ENCODE data around the gene DNMT3A. TPM values are rescaled to one million over a fixed set of nuclear protein-coding genes. Genes with fewer than 3 reads are reported as not detected.

Gene DNMT3A
- total RNA-seq, 1 experiment from 2014 or later: 35.7 TPM

GRCh38 chr2:25262288-25262687 is 79.4 kb downstream of the DNMT3A start:
- H3K36me3 Mint-ChIP-seq (ENCODE audit: insufficient read depth, unreplicated experiment): no peaks in the 10 kb centered on the region
- CTCF ChIA-PET: interaction anchor here (0.7 kb wide), 1 partner anchor 22 kb away, joined by 3 read pairs; no protein-coding TSS in a partner anchor
- no peak overlapping the region for H3K4me3 Mint-ChIP-seq (ENCODE audit: low read depth, unreplicated experiment)
- no peak for TF ChIP-seq CTCF (IDR thresholded peaks at IDR 0.05; ENCODE audit: unreplicated experiment)
- no peaks in the 10 kb centered on the region for H3K27me3 Mint-ChIP-seq (ENCODE audit: unreplicated experiment)
- no peaks in the 10 kb centered on the region for H3K4me1 Mint-ChIP-seq (ENCODE audit: low read depth, unreplicated experiment)
- no peaks in the 10 kb centered on the region for H3K9me3 Mint-ChIP-seq (ENCODE audit: low read depth, unreplicated experiment)
- H3K27ac Mint-ChIP-seq (ENCODE audit: unreplicated experiment): no peak overlapping the region
- intact Hi-C loops (cut with micrococcal nuclease; ENCODE audit: unreplicated experiment): no loop called here
- BruUV-seq (replicated peaks): no TSS peak
- no peak for DNase-seq

- Mint-ChIP-seq H3K9me3 (ENCODE audit: low read depth, unreplicated experiment) (no peaks in the 10 kb centered on the region), H3K27me3 (ENCODE audit: unreplicated experiment) (no peaks in the 10 kb centered on the region), H3K4me3 (ENCODE audit: low read depth, unreplicated experiment) (no peak overlapping the region), H3K4me1 (ENCODE audit: low read depth, unreplicated experiment) (no peaks in the 10 kb centered on the region), H3K36me3 (ENCODE audit: insufficient read depth, unreplicated experiment) (no peaks in the 10 kb centered on the region), H3K27ac (ENCODE audit: unreplicated experiment) (no peak overlapping the region)
- no peak for TF ChIP-seq CTCF (IDR thresholded peaks at IDR 0.05; ENCODE audit: unreplicated experiment)
- intact Hi-C loops (cut with micrococcal nuclease; ENCODE audit: unreplicated experiment): no loop called here
- no TSS peak for BruUV-seq (replicated peaks)
- CTCF ChIA-PET: interaction anchor here (0.5 kb wide), 1 partner anchor 294 kb away, joined by 4 read pairs; no protein-coding TSS in a partner anchor
- DNase-seq: no peak
Observed at GRCh38 chr2:25259737-25260124, 82.0 kb downstream of the DNMT3A start.

GRCh38 chr2:25258847-25259736 is 82.6 kb downstream of the DNMT3A start:
- no TSS peak for BruUV-seq (replicated peaks)
- Mint-ChIP-seq H3K9me3 (ENCODE audit: low read depth, unreplicated experiment) (no peaks in the 10 kb centered on the region), H3K4me3 (ENCODE audit: low read depth, unreplicated experiment) (no peak overlapping the region), H3K27me3 (ENCODE audit: unreplicated experiment) (no peaks in the 10 kb centered on the region), H3K27ac (ENCODE audit: unreplicated experiment) (no peak overlapping the region), H3K36me3 (ENCODE audit: insufficient read depth, unreplicated experiment) (no peaks in the 10 kb centered on the region), H3K4me1 (ENCODE audit: low read depth, unreplicated experiment) (no peaks in the 10 kb centered on the region)
- no peak for DNase-seq
- intact Hi-C loops (cut with micrococcal nuclease; ENCODE audit: unreplicated experiment): no loop called here
- CTCF ChIA-PET: no interaction called here
- no peak for TF ChIP-seq CTCF (IDR thresholded peaks at IDR 0.05; ENCODE audit: unreplicated experiment)

GRCh38 chr2:25257931-25258846 is 83.5 kb downstream of the DNMT3A start:
- no peaks in the 10 kb centered on the region for H3K36me3 Mint-ChIP-seq (ENCODE audit: insufficient read depth, unreplicated experiment)
- H3K9me3 Mint-ChIP-seq (ENCODE audit: low read depth, unreplicated experiment): no peaks in the 10 kb centered on the region
- no peaks in the 10 kb centered on the region for H3K4me1 Mint-ChIP-seq (ENCODE audit: low read depth, unreplicated experiment)
- BruUV-seq (replicated peaks): no TSS peak
- CTCF ChIA-PET: interaction anchor here (0.5 kb wide), 1 partner anchor 613 kb away, joined by 3 read pairs; no protein-coding TSS in a partner anchor
- intact Hi-C loops (cut with micrococcal nuclease; ENCODE audit: unreplicated experiment): no loop called here
- no peak for DNase-seq
- no peak overlapping the region for H3K4me3 Mint-ChIP-seq (ENCODE audit: low read depth, unreplicated experiment)
- H3K27me3 Mint-ChIP-seq (ENCODE audit: unreplicated experiment): no peaks in the 10 kb centered on the region
- no peak for TF ChIP-seq CTCF (IDR thresholded peaks at IDR 0.05; ENCODE audit: unreplicated experiment)
- no peak overlapping the region for H3K27ac Mint-ChIP-seq (ENCODE audit: unreplicated experiment)

Data from Calu3 (cell line).